HG02852 (cell line): ENCODE results near the gene DIS3.
"Not testable (repeated sequence)": the region's sequence is repeated elsewhere in the genome, so short reads cannot be mapped to it uniquely, and the experiment has no call there.

Source experiments
- ATAC-seq: cut with Tn5 transposase; IDR thresholded peaks from one replicate; pipeline ENCODE4 v1.9.1; 2021; ENCODE audit warnings: mild to moderate bottlenecking, moderate library complexity; ENCODE audit not compliant: unreplicated experiment

The DIS3 gene

GRCh38 chr13:72754111-72754510, 27.6 kb downstream of the DIS3 start:
- no peak for ATAC-seq

GRCh38 chr13:72751220-72751619, 30.5 kb downstream of the DIS3 start:
- ATAC-seq: no peak

GRCh38 chr13:72745260-72745659, 36.4 kb downstream of the DIS3 start:
- ATAC-seq: peak; percentile 69

- ATAC-seq: no peak
Measured at GRCh38 chr13:72740015-72740414, 41.7 kb downstream of the DIS3 start.

- ATAC-seq: no peak
Measured at GRCh38 chr13:72737033-72737432, 44.7 kb downstream of the DIS3 start.

- ATAC-seq: no peak
Measured at GRCh38 chr13:72728290-72728605, 53.5 kb downstream of the DIS3 start.

- ATAC-seq: peak; percentile 95
Measured at GRCh38 chr13:72727417-72728289, 54.0 kb downstream of the DIS3 start, which contains the start of the genes BORA and MZT1. BORA (plus strand) TSS chr13:72727923; CDS start chr13:72728941, 1,018 bp downstream. MZT1 (minus strand) TSS chr13:72727629; CDS start chr13:72727602, 27 bp downstream.

GRCh38 chr13:72726726-72727416, 54.8 kb downstream of the DIS3 start:
- ATAC-seq: peak; percentile 30

- ATAC-seq: not testable (repeated sequence)
Measured at GRCh38 chr13:72726185-72726584, 55.5 kb downstream of the DIS3 start.

GRCh38 chr13:72716776-72717175, 64.9 kb downstream of the DIS3 start:
- no peak for ATAC-seq
